GM19023 (cell line): Measurements from ENCODE around the gene CPAMD8.
"Not testable (repeated sequence)": the region's sequence is repeated elsewhere in the genome, so short reads cannot be mapped to it uniquely, and the experiment has no call there.

Experiments
- ATAC-seq: cut with Tn5 transposase; IDR thresholded peaks from one replicate; pipeline ENCODE4 v1.9.1; 2021; ENCODE audit warnings: mild to moderate bottlenecking, moderate library complexity; ENCODE audit not compliant: unreplicated experiment

CPAMD8 gene

GRCh38 chr19:17004386-17004785, 22.2 kb downstream of the CPAMD8 start:
- ATAC-seq, result no peak

GRCh38 chr19:17002455-17002854, 24.2 kb downstream of the CPAMD8 start:
- ATAC-seq, result no peak

- ATAC-seq, result no peak
These were observed 24.9 kb downstream of the CPAMD8 start for GRCh38 chr19:17001603-17002183.

- ATAC-seq, result no peak
These were observed 27.9 kb downstream of the CPAMD8 start for GRCh38 chr19:16998635-16999194.

GRCh38 chr19:16996838-16997490, 29.6 kb downstream of the CPAMD8 start:
- ATAC-seq, result not testable (repeated sequence)

- no peak for ATAC-seq
These were observed 37.9 kb downstream of the CPAMD8 start for GRCh38 chr19:16988661-16989060.

GRCh38 chr19:16985403-16985802, 41.2 kb downstream of the CPAMD8 start:
- ATAC-seq, result no peak

GRCh38 chr19:16982586-16982985, 44.0 kb downstream of the CPAMD8 start:
- not testable (repeated sequence) for ATAC-seq

GRCh38 chr19:16978839-16979802, 47.5 kb downstream of the CPAMD8 start:
- no peak for ATAC-seq

- ATAC-seq, result no peak
These were observed 48.5 kb downstream of the CPAMD8 start for GRCh38 chr19:16978156-16978555.

GRCh38 chr19:16977306-16977705, 49.3 kb downstream of the CPAMD8 start:
- ATAC-seq, result no peak

- ATAC-seq, result no peak
These were observed 50.2 kb downstream of the CPAMD8 start for GRCh38 chr19:16976446-16976845.

GRCh38 chr19:16970821-16971220, 55.8 kb downstream of the CPAMD8 start:
- no peak for ATAC-seq

- ATAC-seq, result no peak
These were observed 57.5 kb downstream of the CPAMD8 start for GRCh38 chr19:16969135-16969534.

GRCh38 chr19:16960996-16961822, 65.4 kb downstream of the CPAMD8 start:
- ATAC-seq, result not testable (repeated sequence)

GRCh38 chr19:16958277-16958676, 68.3 kb downstream of the CPAMD8 start:
- not testable (repeated sequence) for ATAC-seq

- ATAC-seq, result no peak
These were observed 68.8 kb downstream of the CPAMD8 start for GRCh38 chr19:16957855-16958254.

- ATAC-seq, result no peak
These were observed 69.4 kb downstream of the CPAMD8 start for GRCh38 chr19:16957151-16957701.

GRCh38 chr19:16955161-16955560, 71.4 kb downstream of the CPAMD8 start:
- ATAC-seq, result no peak

GRCh38 chr19:16952046-16952445, 74.6 kb downstream of the CPAMD8 start:
- ATAC-seq, result no peak
